ENCODE measurements around the gene PRKCD.

GRCh38 chr3:53199834-53200233 is 38.8 kb downstream of the PRKCD start:
- TF ChIP-seq POLR2AphosphoS5 (IDR thresholded peaks at IDR 0.05; ENCODE audit: low read depth, low read length) (no peak), SIN3A (IDR thresholded peaks at IDR 0.05; ENCODE audit: borderline replicate concordance, insufficient read depth, low read length) (no peak), TAF1 (IDR thresholded peaks at IDR 0.05; ENCODE audit: borderline replicate concordance, insufficient read depth, low read length) (no peak)
- TF ChIP-seq, protein P1, sequence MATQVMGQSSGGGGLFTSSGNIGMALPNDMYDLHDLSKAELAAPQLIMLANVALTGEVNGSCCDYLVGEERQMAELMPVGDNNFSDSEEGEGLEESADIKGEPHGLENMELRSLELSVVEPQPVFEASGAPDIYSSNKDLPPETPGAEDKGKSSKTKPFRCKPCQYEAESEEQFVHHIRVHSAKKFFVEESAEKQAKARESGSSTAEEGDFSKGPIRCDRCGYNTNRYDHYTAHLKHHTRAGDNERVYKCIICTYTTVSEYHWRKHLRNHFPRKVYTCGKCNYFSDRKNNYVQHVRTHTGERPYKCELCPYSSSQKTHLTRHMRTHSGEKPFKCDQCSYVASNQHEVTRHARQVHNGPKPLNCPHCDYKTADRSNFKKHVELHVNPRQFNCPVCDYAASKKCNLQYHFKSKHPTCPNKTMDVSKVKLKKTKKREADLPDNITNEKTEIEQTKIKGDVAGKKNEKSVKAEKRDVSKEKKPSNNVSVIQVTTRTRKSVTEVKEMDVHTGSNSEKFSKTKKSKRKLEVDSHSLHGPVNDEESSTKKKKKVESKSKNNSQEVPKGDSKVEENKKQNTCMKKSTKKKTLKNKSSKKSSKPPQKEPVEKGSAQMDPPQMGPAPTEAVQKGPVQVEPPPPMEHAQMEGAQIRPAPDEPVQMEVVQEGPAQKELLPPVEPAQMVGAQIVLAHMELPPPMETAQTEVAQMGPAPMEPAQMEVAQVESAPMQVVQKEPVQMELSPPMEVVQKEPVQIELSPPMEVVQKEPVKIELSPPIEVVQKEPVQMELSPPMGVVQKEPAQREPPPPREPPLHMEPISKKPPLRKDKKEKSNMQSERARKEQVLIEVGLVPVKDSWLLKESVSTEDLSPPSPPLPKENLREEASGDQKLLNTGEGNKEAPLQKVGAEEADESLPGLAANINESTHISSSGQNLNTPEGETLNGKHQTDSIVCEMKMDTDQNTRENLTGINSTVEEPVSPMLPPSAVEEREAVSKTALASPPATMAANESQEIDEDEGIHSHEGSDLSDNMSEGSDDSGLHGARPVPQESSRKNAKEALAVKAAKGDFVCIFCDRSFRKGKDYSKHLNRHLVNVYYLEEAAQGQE (IDR thresholded peaks at IDR 0.05; ENCODE audit: insufficient read depth in 1 of 2, low read depth in 2 of 2, low read length in 2 of 2) = no peak
